ENCODE measurements around the gene AFTPH.

Gene AFTPH

DNA sequence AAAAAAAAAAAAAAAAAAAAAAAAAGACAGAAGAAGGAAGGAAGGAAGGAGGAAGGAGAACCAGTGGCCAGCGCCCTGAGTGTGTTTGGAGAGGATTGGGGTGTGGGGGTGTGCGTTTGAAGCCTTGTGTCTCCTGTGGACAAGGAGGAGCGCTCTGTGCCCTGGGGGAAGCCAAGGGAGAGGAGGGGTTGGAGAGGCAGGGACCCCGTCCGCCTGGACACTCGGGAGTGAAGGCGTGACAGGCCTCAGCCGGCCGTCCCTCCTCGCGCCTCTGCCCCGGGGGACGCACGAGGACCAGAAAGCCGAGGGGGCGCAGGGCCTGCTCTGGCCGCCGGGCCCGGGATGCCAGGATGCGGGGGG lies 84.7 kb downstream of the AFTPH start:
- DNase-seq (ENCODE audit: insufficient read length, low spot score) (no peak), FAIRE-seq (no peak)

GRCh38 chr2:64609227-64609941 lies 85.3 kb downstream of the AFTPH start:
- FAIRE-seq, result no peak
- DNase-seq (ENCODE audit: insufficient read length, low spot score), result no peak

- FAIRE-seq (no peak), DNase-seq (ENCODE audit: insufficient read length, low spot score) (no peak)
These were observed 85.8 kb downstream of the AFTPH start for GRCh38 chr2:64609942-64610281.

DNA sequence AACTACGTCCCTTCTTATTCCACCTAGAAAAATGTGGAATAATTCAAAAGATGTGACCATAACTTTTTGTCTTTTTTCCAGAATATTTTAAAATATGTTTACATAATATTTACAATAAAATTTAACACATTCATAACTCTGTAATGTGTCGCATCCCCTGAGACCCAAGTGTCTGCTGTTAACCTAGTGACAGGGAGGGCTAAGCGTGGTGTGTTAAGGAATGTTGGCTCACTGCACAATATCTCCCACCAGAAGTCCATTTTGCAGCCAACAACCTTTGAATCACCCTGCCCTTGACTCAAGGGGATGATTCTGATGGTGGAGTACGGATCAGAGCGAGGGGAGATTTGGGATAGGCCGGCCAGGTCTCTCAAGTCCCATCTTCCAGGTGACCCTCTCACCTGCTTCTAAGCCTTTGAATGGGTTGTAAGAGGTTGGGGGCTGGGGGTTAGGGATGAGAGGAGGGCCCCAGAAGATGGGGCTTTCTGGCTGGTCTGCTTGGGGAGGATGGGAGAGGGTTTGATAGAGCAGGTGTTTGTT lies 86.3 kb downstream of the AFTPH start:
- DNase-seq (ENCODE audit: insufficient read length, low spot score) (no peak), FAIRE-seq (no peak)

DNA sequence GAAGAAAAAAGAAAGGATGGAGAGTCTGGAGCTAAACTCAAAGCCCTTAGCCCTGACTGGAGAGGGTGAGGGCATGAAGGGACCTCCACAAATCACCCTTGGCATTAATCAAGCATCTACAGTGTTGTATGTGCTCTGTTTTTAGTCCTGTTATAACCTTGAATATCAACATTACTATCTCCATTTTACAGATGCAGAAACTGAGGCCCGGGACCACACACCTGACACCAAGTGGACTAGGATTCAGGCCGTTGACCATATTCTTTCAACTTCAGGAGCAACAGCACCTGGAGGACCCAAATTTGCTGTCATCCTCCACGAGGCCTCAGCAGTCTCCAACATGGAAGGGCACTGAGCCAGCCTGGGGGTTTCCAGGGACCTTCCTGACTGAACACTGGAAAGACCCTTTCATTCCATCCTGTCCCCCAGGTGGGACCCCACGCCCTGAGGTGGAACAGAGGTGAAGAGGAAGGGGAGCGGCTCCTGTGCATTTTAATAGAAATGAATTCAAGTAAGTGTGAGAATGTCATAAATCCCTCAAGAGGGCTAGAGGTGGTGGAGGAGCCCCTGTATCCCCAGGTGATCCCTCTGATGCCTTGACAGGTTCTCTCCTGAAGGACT lies 88.6 kb downstream of the AFTPH start:
- no peak for FAIRE-seq

DNA sequence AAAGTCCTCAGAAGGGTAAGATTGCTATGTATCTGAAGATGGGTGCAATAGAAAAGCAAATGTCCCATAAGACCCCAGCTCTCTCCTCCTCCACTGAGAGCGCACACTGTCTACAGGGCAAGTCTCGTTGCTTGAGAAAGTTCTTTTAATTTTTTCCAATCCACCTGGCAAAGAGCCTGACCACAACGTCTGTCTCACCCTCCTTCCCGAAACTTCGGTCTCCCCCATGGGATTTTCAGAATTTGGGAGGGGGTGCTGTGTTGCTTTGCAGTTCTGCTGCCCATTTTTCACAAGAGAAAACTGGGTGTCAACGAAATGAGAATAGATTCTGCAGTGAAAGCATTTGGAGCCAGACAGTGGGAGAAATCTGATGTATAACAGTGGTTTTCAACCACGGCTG lies 89.1 kb downstream of the AFTPH start:
- FAIRE-seq (no peak), DNase-seq (ENCODE audit: insufficient read length, low spot score) (no peak)

More for the DNA sequence above, 88.6 kb downstream of the AFTPH start:
- no peak for DNase-seq (ENCODE audit: insufficient read length, low spot score)

DNA sequence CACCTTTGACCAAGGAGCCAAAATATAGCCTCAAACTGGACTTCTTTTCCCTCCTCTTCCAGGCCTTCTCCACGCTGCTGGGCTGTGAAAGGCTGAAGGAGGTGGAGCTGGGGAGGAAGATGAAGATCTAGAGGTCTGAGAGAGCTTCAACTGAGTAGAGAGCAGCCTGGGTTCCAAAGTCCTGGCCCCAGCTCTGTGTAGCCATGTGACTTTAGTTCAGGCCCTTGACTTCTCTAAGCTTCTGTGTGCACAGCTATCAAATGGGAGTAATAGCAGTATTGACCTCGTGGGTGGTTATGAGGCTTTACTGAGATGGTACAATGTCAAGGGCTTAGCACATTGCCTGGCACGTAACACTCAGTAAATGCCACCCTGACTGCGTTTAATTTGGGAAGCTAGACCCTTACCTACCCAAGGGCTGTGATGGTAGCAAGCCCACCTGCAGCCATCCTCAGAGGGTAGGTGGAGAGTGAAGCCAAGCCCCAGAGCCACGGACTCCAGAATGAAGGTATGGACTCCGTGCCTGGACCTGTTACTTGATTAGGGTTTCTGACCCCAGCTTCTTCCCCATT lies 91.2 kb downstream of the AFTPH start:
- FAIRE-seq, result no peak
- no peak for DNase-seq (ENCODE audit: insufficient read length, low spot score)

GRCh38 chr2:64615844-64616536 lies 91.9 kb downstream of the AFTPH start:
- FAIRE-seq, result no peak
- DNase-seq (ENCODE audit: insufficient read length, low spot score), result no peak

DNA sequence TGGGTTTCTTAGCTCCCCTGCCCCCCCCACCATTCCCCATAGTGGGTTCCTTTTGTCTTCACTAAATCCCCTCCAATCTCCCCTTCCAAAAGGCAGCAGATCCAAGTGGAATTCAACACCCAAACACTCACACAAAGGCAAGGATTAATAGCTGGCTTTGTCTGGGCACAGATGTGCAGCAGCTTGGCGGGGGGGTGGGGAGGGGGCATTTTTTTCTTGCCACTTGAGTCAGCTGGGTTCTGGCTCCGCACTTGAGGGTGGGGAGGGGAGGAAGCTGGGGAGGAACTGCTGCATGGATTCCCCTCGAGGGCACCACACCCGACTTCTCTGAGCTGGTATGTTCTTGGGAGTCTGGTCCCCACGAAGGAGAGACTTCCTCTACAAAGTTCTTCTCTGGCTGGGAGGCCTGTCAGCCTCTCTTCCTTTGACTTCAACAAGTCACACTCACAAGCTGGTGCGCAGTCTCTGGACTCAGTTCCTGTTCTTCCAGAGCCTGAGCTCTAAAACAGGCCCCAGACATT lies 93.6 kb downstream of the AFTPH start:
- no peak for DNase-seq (ENCODE audit: insufficient read length, low spot score)
- no peak for FAIRE-seq

GRCh38 chr2:64620661-64621060 lies 96.5 kb downstream of the AFTPH start:
- FAIRE-seq (no peak), DNase-seq (ENCODE audit: insufficient read length, low spot score) (no peak)

DNA sequence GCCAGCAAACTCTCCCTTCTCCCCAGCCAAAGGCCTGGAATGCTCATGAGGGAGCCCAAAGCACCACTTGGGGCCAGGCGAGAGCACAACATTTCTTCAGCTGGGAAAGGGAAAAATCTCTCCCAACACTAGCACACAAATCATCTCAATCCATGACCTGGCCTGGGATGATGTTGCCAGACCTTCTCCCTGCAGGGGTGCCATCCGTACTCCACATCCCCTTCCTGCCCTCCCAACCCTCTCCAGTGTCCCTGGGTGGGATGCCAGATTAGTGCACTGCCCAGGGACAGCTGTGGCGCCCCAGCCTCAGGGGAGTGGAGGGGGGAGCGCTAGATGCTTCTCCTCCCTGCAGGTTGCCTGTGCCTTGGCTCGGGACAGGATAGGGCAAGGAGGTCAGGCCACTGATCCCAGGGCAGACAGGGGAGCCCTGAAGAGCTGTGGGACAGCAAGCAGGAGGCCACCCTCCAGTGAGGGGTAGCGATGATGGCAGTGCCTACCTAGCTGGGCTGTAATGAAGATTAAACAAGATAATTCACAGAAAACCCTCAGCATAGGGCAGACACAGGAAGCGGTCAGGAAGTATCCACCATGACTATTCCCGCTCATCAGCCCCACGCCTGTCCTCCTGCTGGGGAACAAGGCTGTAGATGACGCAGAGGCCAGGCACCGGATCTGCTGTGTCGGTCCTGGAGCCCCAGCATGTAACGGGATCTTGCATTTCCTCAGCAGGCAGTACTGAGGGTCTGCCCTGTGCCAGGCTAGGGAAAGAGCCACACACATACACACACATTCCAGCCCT lies 98.5 kb downstream of the AFTPH start:
- FAIRE-seq (no peak), DNase-seq (ENCODE audit: insufficient read length, low spot score) (no peak)

GRCh38 chr2:64623242-64623850 lies 99.2 kb downstream of the AFTPH start:
- DNase-seq (ENCODE audit: insufficient read length, low spot score), result no peak
- FAIRE-seq, result no peak

GRCh38 chr2:64624108-64624610 lies 100.0 kb downstream of the AFTPH start:
- DNase-seq (ENCODE audit: insufficient read length, low spot score) (no peak), FAIRE-seq (no peak)

DNA sequence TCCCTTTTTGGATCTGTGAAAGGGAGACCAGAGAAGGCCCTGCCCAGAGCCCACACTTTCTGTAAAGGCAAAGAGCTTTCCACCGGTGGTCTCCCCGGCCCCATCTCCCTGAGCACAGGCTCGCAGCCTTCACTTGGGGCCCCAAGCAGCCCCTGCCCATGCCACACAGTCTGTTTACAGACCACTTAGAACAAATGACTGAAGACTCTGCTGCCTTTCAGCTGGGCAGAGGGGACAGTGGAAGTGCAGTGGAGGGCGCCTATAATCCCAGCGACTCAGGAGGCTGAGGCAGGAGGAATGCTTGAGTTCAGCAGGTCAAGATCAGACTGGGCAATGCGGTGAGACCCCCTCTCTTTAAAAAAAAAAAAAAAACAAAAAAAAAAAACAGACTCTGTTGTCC lies 100.7 kb downstream of the AFTPH start:
- FAIRE-seq (no peak), DNase-seq (ENCODE audit: insufficient read length, low spot score) (no peak)

GRCh38 chr2:64625299-64626145 lies 101.4 kb downstream of the AFTPH start:
- FAIRE-seq, result no peak
- DNase-seq (ENCODE audit: insufficient read length, low spot score), result no peak

- FAIRE-seq (no peak), DNase-seq (ENCODE audit: insufficient read length, low spot score) (no peak)
These were observed 102.2 kb downstream of the AFTPH start for GRCh38 chr2:64626146-64626809.

GRCh38 chr2:64626963-64627760 lies 103.0 kb downstream of the AFTPH start:
- no peak for FAIRE-seq
- DNase-seq (ENCODE audit: insufficient read length, low spot score), result no peak

Data from HTR-8/SVneo (cell line).